Superior temporal gyrus (tissue), 1 donor: ENCODE data around the gene NDUFA7.
"Not testable (repeated sequence)": the region's sequence is repeated elsewhere in the genome, so short reads cannot be mapped to it uniquely, and the experiment has no call there.

Experiments
- DNase-seq: peaks from one replicate; pipeline ENCODE4 v3.0.0-alpha.2; 2016; ENCODE audit errors: extremely low spot score

Gene NDUFA7

DNA sequence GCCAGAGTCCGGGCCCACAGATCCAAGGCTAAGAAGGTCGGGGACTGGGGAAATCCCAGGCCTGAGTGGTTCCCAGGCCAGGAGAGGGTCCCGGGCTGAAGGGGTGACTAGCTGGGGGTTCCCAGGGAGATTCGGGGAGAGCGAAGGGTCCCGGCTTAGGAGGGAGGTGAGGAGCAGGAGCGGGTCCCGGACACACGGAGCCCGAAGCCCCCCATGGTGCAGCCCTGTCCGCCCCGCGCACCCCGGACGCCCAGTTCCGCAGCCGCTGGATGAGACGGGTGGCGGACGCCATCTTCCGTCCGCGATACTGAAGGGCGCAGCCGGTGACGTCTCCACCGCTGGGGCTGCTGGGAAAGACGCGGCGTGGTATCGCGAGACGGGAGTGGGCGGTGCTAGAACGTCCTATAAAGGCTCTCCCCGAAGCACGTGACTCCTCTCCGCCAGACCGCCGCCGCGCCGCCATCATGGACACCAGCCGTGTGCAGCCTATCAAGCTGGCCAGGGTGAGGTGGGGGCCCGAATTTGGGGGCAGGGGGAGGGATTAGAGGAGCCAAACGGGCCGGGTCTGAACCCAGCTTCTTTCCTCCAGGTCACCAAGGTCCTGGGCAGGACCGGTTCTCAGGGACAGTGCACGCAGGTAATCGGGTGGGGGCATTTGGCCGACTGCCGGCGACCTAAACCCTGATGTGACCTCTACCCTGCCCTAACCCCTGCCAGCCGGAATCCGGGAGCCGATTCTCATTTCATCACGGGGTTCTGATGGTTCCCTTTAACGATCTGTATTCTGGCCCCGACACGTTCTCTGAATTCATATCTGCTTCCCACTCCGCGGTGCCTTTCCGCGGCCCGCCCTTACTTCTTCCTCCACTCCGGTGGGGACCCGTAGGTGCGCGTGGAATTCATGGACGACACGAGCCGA, at the start of gene NDUFA7, which contains the start of gene RPS28:
NDUFA7 (minus strand) TSS at position 309 of the 919 bp plus-strand sequence; CDS start at position 292, 17 bp downstream.
RPS28 (plus strand) TSS at position 430 of the 919 bp plus-strand sequence; CDS start at position 465, 35 bp downstream.
- peak; percentile 99 for DNase-seq

GRCh38 chr19:8370176-8371010, 49.2 kb upstream of the NDUFA7 start:
- no peak for DNase-seq

GRCh38 chr19:8367327-8368001, 46.3 kb upstream of the NDUFA7 start:
- DNase-seq: peak; percentile 69

DNA sequence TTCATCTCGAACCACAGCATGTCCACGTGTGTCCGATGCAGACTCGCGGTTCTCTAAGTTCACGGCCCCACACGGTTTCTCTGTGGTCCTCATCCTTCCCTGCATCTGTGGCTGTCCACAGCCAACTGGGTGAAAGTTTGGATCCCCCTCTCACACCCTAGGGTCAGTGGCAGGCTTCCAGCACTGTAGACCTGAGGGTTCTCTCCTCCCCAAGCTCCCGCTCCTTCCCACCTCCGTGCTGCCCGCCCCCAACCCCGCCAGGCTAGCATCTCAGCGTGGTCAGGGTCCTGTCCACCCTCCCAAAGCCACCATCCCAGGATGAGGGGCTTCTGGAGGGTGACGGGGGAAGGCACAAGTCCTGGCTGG, 45.8 kb upstream of the NDUFA7 start:
- DNase-seq: peak; percentile 10

- DNase-seq: no peak
Observed at GRCh38 chr19:8366121-8366581, 45.0 kb upstream of the NDUFA7 start.

DNA sequence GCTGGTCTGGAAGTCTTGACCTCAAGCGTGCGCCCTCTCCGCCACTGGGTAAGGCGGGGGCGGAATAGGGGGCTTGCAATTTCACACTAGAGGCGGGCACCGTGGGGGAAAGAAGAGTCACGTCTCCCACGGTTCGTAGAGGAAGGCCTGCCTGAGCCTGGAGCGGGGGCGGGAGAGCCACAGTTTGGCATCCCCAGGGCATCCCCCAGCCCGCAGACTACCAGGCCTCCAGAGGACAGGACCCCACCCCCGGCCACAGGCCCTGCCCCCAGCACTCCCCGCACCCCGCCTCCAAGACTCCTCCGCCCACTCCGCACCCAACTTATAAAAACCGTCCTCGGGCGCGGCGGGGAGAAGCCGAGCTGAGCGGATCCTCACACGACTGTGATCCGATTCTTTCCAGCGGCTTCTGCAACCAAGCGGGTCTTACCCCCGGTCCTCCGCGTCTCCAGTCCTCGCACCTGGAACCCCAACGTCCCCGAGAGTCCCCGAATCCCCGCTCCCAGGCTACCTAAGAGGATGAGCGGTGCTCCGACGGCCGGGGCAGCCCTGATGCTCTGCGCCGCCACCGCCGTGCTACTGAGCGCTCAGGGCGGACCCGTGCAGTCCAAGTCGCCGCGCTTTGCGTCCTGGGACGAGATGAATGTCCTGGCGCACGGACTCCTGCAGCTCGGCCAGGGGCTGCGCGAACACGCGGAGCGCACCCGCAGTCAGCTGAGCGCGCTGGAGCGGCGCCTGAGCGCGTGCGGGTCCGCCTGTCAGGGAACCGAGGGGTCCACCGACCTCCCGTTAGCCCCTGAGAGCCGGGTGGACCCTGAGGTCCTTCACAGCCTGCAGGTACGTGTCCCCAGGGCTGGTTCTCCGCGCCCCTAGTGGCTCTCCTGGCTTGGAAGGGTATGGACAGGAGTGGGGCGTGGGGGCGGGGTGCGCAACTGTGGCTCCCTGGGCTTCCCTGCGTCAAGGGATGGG, 42.9 kb upstream of the NDUFA7 start, which contains the start of gene ANGPTL4:
ANGPTL4 (plus strand) TSS at position 353 of the 969 bp plus-strand sequence; CDS start at position 520, 167 bp downstream.
- peak; percentile 22 for DNase-seq

DNA sequence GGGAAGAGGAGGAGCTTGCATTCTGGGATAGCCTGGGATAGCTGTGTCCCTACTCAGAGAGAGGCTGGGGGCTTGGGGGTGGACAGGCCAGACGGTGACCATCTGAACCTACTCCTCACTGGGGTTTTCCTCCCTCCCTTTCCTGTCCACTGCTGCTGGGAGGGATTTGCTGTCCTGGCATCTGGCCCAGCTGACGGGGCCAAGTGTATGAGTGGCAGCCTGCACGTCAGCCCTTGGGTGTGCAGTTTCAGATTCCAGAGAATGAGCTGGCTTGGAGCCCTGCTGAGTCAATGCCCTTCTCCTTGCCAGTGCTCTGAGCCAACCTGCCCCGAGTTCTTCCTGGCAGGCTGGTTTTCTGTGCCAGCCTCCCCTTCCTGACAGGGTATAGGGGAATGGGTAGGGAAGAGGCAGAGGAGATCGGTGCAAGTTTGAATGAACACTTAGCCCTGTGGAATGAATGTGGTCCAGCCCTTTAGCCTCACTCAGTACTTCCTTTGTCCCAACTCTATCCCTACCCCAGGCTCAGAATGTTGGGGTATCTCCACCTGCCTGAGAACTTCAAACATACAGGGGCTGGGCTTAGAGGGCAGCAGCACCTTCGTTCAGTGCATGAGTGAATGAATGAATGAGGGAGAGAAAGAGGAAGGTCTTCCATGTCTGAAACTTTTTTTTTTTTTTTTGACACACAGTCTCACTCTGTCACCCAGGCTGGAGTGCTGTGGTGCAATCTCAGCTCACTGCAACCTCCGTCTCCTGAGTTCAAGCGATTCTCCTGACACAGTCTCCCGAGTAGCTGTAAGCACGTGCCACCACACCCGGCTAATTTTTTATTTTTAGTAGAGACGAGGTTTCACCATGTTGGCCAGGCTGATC, 41.0 kb upstream of the NDUFA7 start:
- DNase-seq: peak; percentile 57

- no peak for DNase-seq
Observed at GRCh38 chr19:8360196-8360595, 39.0 kb upstream of the NDUFA7 start.

DNA sequence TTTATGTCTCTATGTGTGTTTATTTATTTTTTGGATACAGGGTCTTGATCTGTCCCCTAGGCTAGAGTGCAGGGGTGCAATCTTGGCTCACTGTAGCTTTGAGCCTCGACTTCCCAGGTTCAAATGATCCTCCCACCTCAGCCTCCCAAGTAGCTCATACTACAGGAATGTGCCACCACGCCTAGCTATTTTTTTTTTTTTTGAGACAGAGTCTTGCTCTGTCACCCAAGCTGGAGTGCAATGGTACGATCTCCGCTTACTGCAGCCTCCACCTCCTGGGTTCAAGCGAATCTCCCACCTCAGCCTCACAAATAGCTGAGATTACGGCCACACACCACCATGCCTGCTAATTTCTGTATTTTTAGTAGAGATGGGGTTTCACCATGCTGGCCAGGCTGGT, 37.8 kb upstream of the NDUFA7 start:
- DNase-seq: no peak

GRCh38 chr19:8357007-8357521, 35.9 kb upstream of the NDUFA7 start:
- DNase-seq: no peak

DNA sequence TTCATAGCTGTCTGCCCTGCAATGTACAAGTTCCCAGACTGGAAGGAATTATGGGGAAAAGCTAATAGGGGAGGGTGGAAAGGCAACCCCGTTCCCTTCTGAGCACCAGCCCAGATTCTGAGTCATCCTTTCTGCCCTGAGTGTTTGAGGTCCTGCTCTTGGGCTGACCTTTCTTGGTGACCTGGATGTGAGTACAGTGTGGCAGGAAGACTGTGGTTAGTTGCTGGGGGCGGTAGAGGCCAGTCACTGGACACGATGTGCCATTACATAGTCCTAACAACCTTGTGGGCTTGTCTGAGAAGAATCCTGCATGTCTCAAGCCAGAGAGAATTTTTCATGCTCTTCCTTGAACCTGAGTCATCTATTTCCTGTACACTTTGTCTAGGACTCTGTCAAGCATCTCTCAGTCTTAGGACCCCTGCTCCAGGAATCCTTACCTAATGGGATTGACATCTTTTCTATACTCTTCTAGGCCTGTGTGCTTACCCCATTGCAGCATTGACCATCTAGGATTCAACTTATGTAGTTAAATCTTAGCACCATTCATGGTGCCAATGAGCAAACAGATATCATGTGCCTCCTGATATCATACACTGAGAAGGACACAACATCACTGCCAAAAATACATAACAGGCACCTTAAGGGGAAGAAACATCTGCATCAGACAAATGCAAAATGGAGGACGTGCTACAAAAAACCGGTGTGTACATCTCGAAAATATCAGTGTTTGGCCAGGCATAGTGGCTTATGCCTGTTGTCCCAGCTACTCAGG, 34.6 kb upstream of the NDUFA7 start:
- no peak for DNase-seq

DNA sequence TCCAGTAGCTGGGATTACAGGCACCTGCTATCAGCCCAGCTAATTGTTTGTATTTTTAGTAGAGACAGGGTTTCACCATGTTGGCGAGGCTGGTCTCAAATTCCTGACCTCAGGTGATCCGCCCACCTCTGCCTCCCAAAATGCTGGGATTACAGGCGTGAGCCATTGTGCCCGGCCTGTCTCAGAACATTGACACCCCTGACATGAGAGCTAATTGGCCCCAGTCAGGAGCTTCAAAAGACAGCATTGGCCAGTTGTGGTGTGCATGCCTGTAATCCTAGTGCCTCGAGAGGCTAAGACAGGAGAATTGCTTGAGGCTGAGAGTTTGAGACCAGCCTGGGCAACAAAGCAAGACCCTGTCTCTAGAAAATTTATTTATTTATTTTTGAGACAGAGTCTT, 31.7 kb upstream of the NDUFA7 start:
- DNase-seq: not testable (repeated sequence)

DNA sequence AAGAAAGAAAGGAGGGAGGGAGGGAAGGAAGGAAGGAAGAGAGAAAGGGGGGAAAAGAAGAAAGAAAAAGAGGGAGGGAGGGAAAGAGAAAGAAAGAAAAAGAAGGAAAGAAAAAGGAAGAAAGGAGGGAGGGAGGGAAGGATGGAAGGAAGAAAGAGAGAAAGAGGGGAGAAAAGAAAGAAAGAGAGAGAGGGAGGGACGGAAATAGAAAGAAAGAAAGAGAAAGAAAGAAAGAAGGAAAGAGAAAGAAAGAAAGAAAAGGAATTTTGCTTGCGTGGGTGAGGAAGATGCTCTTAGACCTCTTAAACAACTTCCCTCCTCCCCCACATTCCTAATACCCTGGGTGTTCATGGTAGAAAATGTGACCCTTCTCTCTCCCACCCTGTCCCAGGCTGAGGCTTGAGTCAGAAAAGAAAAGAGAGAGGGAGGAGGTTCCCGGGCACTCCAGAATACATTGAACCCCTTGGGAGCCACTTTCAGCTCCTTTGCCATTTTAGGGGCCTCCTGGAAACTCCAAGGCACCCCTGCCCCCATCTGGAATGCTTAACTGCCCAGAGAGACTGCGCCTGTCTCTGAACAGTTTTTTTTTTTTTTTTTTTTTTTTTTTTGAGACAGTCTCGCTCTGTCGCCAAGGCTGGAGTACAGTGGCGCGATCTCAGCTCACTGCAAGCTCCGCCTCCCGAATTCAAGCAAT, 31.1 kb upstream of the NDUFA7 start:
- no peak for DNase-seq

DNA sequence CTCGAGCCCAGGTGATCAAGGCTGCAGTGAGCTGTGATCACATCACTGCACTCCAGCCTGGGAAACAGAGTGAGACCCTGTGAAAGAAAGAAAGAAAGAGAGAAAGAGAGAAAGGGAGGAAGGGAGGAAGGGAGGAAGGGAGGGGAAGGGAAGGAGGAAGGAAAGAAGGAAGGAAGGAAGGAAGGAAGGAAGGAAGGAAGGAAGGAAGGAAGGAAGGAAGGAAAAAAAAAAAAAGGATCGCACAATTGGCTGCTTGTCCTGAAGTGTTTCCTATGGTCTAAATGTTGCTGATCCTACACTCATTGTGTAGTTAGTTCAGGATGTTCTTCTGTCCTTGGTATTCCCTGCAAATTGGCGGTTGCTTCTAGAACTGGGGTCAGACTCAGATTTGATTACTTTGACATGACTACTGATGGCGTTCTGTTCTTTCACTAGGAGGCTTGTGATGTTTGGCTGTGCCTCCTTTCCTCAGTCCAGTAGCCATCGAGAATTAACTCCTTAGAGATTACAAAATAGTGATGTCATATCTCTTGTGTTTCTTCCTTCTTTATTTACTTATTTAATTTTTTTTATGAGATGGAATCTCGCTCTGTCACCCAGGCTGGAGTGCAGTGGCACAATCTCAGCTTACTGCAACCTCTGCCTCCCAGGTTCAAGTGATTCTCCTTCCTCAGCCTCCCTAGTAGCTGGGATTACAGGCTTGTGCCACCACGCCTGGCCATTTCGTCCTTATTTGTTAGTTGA, 28.6 kb upstream of the NDUFA7 start:
- DNase-seq: not testable (repeated sequence)

- DNase-seq: no peak
Observed at GRCh38 chr19:8343483-8343844, 22.3 kb upstream of the NDUFA7 start.

DNA sequence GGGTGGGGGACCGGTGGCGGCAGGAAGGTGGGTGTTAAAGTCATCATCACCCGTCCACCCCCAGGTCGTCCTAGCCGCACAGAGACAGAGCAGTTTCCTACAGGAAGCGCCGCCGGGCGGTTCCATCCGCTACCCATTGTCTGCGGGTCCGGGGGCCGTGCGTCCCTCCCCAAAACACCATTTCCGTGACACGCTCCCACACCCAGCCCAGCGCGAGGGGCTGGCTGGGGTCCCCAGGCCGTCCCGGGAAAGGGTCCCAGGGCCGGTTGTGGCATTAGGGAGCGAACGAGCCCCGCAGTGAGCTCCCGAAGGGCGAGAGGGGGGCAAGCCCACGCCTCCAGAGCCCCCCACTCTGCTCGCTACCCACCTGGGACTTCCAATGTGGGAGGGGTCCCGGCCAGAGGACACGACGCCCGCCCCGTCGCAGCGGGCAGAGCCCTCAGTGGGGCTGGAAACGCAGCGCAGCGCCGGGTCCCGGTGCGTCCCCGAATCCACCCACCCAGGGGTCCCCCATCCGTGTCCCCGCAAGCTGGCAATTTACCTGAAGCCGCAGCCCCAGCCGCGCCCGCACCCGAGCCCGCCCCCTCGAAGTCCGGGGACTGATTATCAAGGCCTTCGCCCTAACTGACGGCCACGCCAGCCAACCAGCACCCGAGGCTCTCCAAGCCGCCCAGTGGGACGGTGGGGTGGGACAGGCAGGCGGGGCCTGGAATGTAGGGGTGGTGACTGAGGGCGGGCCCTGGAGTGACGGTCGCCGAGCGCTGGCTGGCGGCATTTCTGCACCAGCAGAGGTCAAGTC, 21.7 kb upstream of the NDUFA7 start, which contains the start of gene KANK3:
KANK3 (minus strand) TSS at position 579 of the 799 bp plus-strand sequence. CDS start 5,434 bp downstream, outside the sequence.
- DNase-seq: peak; percentile 87
